Measurements from ENCODE around the gene IFNK.

IFNK gene

DNA sequence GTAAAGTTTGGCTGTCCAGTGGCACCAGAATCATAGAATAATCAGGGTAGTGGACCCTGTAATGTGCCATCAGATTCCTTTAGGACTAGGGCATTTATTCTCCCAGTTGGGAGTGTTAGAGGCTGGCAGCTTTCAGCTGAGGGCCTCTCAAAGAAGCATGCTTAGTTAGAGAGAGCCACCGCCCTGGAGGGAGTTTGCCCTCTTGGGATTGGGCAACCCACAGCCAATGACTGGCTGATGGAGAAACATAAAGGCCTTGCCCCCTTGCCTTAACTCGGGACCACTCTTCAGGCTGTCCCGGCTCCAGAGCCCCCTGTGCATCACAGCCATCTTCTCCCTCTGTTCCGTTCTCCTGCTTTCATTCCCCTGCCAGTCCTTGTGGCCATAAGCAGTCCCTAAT lies 20.5 kb upstream of the IFNK start:
- no peak for DNase-seq (ENCODE audit: low read depth in 1 of 2, low spot score in 1 of 2)
- Histone ChIP-seq H3K27me3 (ENCODE audit: insufficient read depth, poor library complexity, severe bottlenecking) (no peaks in the 10 kb centered on the region), H3K27ac (replicated peaks) (no peak overlapping the region), H3K4me3 (replicated peaks; ENCODE audit: insufficient read depth, low read length) (no peak overlapping the region)
- TF ChIP-seq SPI1 (IDR thresholded peaks at IDR 0.05; ENCODE audit: borderline replicate concordance, low read depth) = no peak
- TF ChIP-seq POLR2AphosphoS5 (IDR thresholded peaks at IDR 0.05; ENCODE audit: low read depth) = no peak
- TF ChIP-seq, protein P1, sequence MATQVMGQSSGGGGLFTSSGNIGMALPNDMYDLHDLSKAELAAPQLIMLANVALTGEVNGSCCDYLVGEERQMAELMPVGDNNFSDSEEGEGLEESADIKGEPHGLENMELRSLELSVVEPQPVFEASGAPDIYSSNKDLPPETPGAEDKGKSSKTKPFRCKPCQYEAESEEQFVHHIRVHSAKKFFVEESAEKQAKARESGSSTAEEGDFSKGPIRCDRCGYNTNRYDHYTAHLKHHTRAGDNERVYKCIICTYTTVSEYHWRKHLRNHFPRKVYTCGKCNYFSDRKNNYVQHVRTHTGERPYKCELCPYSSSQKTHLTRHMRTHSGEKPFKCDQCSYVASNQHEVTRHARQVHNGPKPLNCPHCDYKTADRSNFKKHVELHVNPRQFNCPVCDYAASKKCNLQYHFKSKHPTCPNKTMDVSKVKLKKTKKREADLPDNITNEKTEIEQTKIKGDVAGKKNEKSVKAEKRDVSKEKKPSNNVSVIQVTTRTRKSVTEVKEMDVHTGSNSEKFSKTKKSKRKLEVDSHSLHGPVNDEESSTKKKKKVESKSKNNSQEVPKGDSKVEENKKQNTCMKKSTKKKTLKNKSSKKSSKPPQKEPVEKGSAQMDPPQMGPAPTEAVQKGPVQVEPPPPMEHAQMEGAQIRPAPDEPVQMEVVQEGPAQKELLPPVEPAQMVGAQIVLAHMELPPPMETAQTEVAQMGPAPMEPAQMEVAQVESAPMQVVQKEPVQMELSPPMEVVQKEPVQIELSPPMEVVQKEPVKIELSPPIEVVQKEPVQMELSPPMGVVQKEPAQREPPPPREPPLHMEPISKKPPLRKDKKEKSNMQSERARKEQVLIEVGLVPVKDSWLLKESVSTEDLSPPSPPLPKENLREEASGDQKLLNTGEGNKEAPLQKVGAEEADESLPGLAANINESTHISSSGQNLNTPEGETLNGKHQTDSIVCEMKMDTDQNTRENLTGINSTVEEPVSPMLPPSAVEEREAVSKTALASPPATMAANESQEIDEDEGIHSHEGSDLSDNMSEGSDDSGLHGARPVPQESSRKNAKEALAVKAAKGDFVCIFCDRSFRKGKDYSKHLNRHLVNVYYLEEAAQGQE (IDR thresholded peaks at IDR 0.05; ENCODE audit: insufficient replicate concordance, low read depth) = no peak
- TF ChIP-seq GABPA (IDR thresholded peaks at IDR 0.05; ENCODE audit: low read depth) = no peak
- TF ChIP-seq, protein P2, sequence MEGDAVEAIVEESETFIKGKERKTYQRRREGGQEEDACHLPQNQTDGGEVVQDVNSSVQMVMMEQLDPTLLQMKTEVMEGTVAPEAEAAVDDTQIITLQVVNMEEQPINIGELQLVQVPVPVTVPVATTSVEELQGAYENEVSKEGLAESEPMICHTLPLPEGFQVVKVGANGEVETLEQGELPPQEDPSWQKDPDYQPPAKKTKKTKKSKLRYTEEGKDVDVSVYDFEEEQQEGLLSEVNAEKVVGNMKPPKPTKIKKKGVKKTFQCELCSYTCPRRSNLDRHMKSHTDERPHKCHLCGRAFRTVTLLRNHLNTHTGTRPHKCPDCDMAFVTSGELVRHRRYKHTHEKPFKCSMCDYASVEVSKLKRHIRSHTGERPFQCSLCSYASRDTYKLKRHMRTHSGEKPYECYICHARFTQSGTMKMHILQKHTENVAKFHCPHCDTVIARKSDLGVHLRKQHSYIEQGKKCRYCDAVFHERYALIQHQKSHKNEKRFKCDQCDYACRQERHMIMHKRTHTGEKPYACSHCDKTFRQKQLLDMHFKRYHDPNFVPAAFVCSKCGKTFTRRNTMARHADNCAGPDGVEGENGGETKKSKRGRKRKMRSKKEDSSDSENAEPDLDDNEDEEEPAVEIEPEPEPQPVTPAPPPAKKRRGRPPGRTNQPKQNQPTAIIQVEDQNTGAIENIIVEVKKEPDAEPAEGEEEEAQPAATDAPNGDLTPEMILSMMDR (IDR thresholded peaks at IDR 0.05; ENCODE audit: insufficient read depth, low read length) = no peak

DNA sequence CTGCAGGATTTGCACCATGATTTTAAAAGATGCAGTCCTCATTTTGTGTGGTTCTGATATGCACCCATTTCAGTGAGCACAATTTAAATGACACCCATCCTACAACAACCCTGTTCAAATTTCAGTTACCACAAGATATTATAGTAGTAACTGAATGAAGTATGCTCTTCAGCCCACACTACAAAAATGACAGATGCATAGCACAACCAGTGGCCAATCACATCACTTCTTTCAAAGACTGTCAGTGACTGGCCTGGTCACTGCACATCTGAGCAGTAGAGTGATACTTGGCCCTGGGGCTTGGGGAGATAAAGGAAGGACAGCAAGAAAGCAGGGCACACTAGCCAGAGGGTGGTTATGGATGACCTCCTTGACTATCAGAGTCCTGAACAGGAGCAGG lies 19.8 kb upstream of the IFNK start:
- Histone ChIP-seq H3K4me3 (replicated peaks; ENCODE audit: insufficient read depth, low read length) (no peak overlapping the region), H3K27ac (replicated peaks) (no peak overlapping the region), H3K27me3 (ENCODE audit: insufficient read depth, poor library complexity, severe bottlenecking) (no peaks in the 10 kb centered on the region)
- DNase-seq (ENCODE audit: low read depth in 1 of 2, low spot score in 1 of 2) = no peak
- TF ChIP-seq, protein P1 (IDR thresholded peaks at IDR 0.05; ENCODE audit: insufficient replicate concordance, low read depth) = no peak

DNA sequence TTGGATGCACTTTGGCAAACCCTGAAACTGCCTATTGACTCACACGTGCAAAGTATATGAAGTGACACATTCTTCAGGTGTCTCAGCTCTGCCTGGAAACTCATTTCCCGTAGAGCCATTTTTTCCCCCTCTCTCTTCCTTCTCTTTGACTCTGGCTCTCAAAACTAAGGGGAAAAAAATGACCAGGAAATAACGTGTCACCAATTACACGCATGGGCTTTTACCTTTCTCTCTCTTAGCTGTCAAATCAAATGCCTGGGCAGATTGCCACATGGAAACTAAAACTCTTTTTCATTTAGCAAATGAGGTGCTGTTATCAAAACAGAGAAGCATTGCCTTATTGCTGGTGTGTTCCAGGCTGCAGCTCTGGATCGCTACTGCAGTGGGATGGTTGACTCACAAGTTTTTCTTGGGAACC lies 18.3 kb upstream of the IFNK start:
- DNase-seq (ENCODE audit: low read depth in 1 of 2, low spot score in 1 of 2) = no peak
- no peaks in the 10 kb centered on the region for H3K27me3 ChIP-seq (ENCODE audit: insufficient read depth, poor library complexity, severe bottlenecking)
- no peak for TF ChIP-seq GABPA (IDR thresholded peaks at IDR 0.05; ENCODE audit: low read depth)
- TF ChIP-seq, protein P2 (IDR thresholded peaks at IDR 0.05; ENCODE audit: insufficient read depth, low read length) = no peak
- H3K27ac ChIP-seq (replicated peaks) = no peak overlapping the region
- no peak overlapping the region for H3K4me3 ChIP-seq (replicated peaks; ENCODE audit: insufficient read depth, low read length)

DNA sequence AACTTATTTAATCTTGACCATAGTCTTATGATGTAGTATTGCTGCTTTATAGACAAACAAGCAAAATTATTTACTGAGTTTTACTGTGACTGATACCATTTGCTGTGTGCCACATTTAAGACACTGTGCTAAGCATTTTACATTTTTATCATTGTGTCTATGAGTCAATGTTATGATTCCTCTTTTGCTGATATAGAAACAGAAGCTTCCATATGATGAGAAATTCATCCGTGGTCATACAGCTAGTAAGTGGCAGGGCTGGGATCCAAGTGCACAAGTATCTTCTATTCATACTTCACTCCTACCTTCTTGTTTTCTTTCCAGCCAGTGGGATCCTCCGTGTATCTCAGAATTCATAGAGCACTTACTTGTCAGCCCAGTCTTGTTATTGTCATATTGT lies 17.1 kb upstream of the IFNK start:
- no peak for TF ChIP-seq GABPA (IDR thresholded peaks at IDR 0.05; ENCODE audit: low read depth)
- TF ChIP-seq, protein P1 (IDR thresholded peaks at IDR 0.05; ENCODE audit: insufficient replicate concordance, low read depth) = no peak
- TF ChIP-seq POLR2AphosphoS5 (IDR thresholded peaks at IDR 0.05; ENCODE audit: low read depth) = no peak
- TF ChIP-seq, protein P2 (IDR thresholded peaks at IDR 0.05; ENCODE audit: insufficient read depth, low read length) = no peak
- TF ChIP-seq SPI1 (IDR thresholded peaks at IDR 0.05; ENCODE audit: borderline replicate concordance, low read depth) = no peak
- Histone ChIP-seq H3K27me3 (ENCODE audit: insufficient read depth, poor library complexity, severe bottlenecking) (no peaks in the 10 kb centered on the region), H3K27ac (replicated peaks) (no peak overlapping the region), H3K4me3 (replicated peaks; ENCODE audit: insufficient read depth, low read length) (no peak overlapping the region)
- DNase-seq (ENCODE audit: low read depth in 1 of 2, low spot score in 1 of 2) = no peak
